Activated CD4-positive, alpha-beta T cell treated with anti-CD3 and anti-CD28 coated beads, Interleukin-2, Interleukin-6, amounts not matched to agents 100 ng/mL and 50 ng/mL, durations not matched to agents 16 hours and 8 hours (primary cell): ENCODE data around the gene AHDC1.
A peak's percentile ranks its signal among the peaks of the same experiment; 100 is the strongest.
"Not testable (repeated sequence)": the region's sequence is repeated elsewhere in the genome, so short reads cannot be mapped to it uniquely, and the experiment has no call there.

ENCODE experiments used
- DNase-seq: peaks from one replicate; pipeline ENCODE4 v3.0.0-alpha.2; 2020

The AHDC1 gene

GRCh38 chr1:27561124-27561899, 42.6 kb downstream of the AHDC1 start:
- no peak for DNase-seq

DNA sequence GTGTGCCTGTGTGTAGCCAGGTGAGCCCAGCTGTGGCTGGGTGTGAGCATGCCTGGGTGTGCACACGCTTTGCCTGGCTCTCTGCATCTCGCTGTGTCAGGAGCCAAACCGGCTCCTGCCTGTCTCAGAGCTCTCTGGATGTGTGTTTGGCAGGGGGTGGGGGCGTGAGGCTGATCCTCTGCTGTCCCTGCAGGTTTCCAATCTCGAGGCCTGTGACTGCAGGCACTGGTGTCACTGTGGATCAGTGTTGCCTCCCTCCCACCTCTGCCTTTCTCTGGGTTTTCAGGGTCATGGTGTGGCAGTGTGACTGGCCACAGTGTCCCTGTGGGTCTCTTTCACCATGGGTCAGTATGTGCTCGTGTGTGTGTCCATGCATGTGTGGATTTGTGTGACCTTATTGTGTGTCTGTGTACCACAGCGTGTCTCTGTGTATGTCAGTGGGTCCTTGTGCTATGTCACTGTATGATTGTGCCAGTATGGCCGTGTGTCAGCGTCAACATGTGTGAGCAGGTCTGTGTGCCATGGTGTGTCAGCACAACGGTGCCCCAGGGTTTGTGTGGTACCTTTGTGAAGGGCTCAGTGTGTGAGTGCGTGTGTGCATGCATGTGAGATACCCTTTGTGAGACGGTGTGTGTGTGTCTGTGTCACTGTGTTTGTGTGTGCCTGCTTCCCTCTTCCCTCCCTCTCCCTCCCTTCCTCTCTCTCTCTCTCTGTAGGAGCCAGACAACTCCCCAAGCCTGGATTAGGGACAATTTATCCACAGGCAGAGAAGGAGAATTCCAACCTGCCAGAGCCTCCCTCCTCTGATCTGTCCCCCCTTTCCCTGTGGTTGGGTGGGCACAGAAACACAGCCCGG, 43.4 kb downstream of the AHDC1 start:
- no peak for DNase-seq

GRCh38 chr1:27559466-27560030, 44.4 kb downstream of the AHDC1 start:
- DNase-seq: no peak

GRCh38 chr1:27557596-27558340, 46.2 kb downstream of the AHDC1 start:
- DNase-seq: no peak

DNA sequence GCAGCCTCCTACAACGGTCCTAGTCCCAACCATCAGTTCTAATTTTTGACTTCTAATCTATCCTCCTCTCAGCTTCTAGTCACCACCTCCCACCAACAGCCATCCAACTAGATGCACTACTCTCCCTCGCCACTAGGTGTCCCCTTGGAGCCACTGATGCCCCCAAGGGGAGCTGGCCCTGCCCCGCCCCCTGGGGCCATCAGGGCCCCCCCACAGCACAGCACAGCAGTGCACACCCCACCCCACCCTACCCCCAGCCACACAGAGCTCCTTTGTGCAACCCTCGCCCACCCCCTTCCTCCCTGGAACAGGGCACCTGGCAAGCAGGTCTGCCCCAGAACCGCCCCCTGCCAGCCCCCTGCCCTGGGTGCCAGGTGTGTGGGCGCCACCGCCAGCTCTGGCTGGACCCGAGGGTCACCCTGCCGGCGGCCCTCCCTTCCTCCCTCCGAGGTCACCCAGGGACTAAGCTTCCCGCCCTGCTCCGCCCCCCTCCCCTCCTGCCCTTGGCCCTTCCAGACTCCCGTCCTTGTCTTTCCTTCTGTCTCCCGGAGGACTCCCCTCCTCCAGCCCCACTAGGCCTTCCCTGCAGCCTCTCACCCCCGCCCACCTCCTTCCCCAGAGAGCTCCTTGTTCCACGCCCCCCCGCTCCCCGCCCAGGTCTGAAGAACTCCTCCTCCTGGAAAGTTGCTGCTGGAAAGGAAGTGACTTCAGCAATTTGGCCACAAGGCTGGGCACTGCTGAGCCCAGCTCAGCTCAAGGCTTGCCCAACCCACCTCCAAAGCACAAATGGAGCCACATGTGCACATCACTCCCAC, 47.0 kb downstream of the AHDC1 start:
- DNase-seq: peak; percentile 84

- no peak for DNase-seq
Observed at GRCh38 chr1:27556435-27556780, 47.5 kb downstream of the AHDC1 start.

DNA sequence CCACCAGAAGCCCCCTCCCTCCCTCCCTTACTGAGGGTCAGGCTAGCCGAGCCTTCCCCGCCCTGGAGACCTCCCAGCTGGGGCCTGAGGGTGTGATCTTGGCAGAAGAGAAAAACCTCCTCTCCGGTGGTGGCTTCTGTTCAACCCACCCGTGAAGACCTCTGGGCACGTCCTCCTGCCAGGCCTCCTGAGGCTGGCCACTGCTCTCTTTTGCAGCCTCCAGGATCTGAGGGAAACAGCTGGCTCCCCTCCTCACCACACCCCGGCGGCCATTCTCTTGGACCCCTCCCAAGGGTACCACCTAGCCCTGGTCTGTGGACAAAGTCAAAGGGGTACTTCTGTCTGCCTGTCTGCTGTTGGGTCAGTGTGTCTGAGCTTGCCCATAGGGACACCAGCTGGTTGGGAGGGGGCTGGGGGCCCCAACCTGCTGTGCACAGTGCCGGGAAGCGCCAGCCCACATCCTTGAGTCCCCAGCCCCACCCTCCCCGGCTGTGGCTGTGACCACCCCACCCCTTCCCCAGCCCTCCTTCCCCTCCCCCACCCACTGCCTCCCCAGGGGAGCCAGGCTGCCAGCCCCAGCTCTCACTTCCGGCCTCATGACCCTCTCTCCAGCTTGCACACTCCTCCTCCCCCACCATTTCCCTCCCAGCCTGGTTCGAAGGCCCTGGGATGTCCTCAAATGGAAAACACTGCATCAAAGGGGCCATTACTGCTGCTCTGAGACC, 48.1 kb downstream of the AHDC1 start:
- peak; percentile 50 for DNase-seq

- no peak for DNase-seq
Observed at GRCh38 chr1:27554759-27555699, 48.9 kb downstream of the AHDC1 start.

- no peak for DNase-seq
Observed at GRCh38 chr1:27554293-27554692, 49.7 kb downstream of the AHDC1 start.

GRCh38 chr1:27553823-27554222, 50.1 kb downstream of the AHDC1 start:
- not testable (repeated sequence) for DNase-seq

DNA sequence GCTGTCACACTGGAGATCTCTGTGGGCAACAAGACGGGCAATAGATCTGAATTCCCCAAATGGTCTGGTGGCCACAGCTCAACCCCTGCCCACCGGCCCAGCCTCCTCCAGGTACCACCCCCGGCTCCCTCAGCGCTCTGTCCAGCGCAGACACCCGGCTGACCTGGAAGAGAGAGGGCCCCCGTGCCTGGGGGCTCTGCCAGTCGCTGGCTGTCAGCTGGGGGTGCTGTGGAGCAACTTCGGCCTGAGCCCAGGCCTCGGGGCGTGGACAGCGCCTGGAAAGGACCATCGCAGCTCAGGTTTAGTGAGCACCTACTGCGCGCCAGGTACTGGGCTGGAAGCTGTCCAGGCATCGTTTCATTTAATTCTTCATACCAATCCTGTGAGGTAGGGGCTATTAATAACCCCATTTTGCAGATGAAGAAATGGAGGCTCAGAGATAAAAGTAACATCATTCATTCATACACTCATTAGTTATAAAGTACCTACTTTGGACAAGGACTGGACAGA, 51.0 kb downstream of the AHDC1 start:
- DNase-seq: no peak

GRCh38 chr1:27551953-27552312, 52.0 kb downstream of the AHDC1 start:
- no peak for DNase-seq

DNA sequence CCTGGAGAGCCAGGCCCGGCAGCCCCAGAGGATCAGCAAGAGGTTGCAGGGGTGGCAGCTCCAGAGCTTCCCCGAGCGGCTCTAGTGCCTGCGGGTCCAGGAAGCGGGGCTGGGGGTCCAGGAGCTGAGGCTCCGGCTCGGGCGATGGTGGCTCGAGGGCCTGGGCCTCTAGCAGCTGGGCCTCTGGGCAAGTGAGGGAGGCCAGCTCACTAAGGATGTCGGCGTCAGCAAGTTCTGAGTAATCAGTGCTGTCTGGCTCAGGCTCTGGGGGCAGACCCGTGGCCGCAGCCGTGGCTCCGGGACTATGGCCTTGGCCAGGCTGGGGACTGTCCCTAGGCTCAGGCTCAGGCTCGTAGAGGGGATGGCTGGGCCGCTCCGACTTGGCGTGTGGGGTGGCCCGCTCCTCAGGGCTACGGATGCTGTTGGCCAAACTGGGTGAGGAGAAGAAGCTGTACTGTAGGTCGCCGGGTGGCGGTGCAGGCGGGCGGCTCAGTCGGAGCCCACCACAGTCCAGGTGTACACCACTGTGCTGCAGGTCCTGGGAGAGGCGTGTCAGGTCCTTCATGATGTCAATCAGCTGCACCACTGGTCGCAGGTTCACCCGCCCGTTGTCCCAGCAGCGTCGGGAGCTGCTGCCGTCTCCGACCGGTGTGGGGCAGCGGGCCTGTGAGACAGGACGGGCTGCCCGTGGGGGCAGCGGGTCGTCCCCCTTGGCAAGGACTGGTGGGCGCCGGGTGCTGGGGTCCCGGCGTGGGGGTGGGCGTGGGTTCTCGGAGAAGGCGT, 52.6 kb downstream of the AHDC1 start:
- no peak for DNase-seq

DNA sequence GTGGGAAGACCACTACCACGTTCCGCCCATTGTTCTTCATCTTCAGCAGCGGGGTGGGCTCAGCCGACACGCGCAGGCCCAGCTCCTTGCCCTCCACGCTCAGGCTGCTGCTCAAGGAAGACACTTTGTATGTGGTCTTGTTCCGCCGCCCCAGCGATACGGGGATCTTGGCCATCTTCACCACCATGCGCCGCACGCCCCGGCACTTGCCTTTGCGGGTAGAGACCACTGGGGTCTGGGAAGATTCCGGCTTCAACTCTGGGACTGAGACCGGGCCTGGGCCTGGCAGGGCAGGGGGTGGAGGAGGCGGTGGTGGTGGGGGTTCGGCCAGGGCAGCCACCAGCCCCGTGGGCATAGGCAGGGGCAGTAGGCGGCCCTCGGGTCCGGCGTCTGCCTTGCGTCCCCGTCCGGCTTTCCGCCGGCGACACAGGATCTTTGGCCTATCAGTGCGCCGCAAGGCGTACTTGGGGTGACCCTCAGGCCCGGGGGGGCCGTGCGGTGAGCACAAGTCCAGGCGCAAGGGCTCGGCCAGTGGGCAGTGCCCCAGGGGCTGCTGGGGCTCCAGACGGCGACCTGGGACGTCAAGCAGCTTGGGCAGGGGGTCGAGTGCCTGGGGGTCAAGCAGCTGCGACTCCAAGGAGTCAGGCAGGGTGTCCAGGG, 53.3 kb downstream of the AHDC1 start:
- DNase-seq: no peak

DNA sequence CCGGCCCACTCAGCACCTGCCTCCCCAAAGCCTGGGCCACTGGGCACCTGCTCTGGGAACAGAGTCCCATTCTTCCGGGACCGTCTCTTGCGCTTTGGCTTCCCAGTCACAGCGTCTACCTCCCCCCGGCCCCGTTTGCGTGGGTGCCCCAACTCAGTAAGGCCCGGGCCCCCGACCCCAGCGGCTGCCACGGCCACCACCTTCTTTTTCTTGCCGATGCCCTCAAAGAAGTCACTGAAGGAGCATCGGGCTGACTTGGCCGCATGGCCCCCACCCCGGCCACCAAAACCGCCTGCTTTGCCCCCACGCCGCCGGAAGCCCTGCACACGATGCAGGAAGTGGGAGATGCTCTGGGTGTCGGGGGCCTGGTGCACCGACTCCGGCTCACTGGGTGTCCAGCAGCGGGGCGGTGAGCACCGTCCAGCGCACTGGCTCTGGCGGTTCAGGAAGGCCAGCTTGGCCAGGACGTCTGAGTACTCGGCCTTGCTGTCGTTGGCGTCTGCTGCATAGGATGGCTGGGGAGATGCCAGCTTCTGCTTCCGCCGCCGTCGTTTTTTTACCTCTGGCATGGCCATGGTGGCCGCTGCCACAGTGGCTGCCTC, 54.0 kb downstream of the AHDC1 start:
- DNase-seq: no peak

- DNase-seq: no peak
Observed at GRCh38 chr1:27548858-27549719, 54.9 kb downstream of the AHDC1 start.

GRCh38 chr1:27548136-27548853, 55.6 kb downstream of the AHDC1 start:
- no peak for DNase-seq
